Rectal smooth muscle tissue (tissue), 1 donor: Measurements from ENCODE around the gene CSF1.
"Not testable (repeated sequence)": the region's sequence is repeated elsewhere in the genome, so short reads cannot be mapped to it uniquely, and the experiment has no call there.

ENCODE experiments used
- H3K27ac ChIP-seq: one replicate; pipeline ENCODE4 v1.7.0; 2013; ENCODE audit warnings: low read depth, low read length, inconsistent platforms
- H3K27me3 ChIP-seq: one replicate; pipeline ENCODE4 v1.7.0; 2013; ENCODE audit warnings: low read length; ENCODE audit not compliant: control insufficient read depth, insufficient read depth
- H3K36me3 ChIP-seq: one replicate; pipeline ENCODE4 v1.7.0; 2013; ENCODE audit warnings: low read length; ENCODE audit not compliant: control insufficient read depth, insufficient read depth
- H3K4me1 ChIP-seq: one replicate; pipeline ENCODE4 v1.7.0; 2013; ENCODE audit warnings: low read length; ENCODE audit not compliant: control insufficient read depth, insufficient read depth
- H3K4me3 ChIP-seq: one replicate; pipeline ENCODE4 v1.7.0; 2013; ENCODE audit warnings: low read length
- H3K9ac ChIP-seq: one replicate; pipeline ENCODE4 v1.7.0; 2013; ENCODE audit warnings: low read length

CSF1 gene

GRCh38 chr1:109910123-109910962, at the start of gene CSF1:
CSF1 (plus strand) TSS chr1:109910849; CDS start chr1:109911024, 175 bp downstream.
- H3K4me1 ChIP-seq: peaks cover 7% of the 10 kb centered on the region
- H3K9ac ChIP-seq: peak within 1 kb of the TSS; percentile 81
- H3K27me3 ChIP-seq: no peaks in the 10 kb centered on the region
- H3K4me3 ChIP-seq: peak within 1 kb of the TSS; percentile 94
- H3K36me3 ChIP-seq: no peaks in the 10 kb centered on the region
- H3K27ac ChIP-seq: peak within 1 kb of the TSS; percentile 87

GRCh38 chr1:109861616-109862015, 49.0 kb upstream of the CSF1 start:
- H3K4me1 ChIP-seq: peaks cover 18% of the 10 kb centered on the region
- not testable (repeated sequence) for H3K36me3 ChIP-seq, H3K4me3 ChIP-seq, H3K27ac ChIP-seq, H3K9ac ChIP-seq, H3K27me3 ChIP-seq

GRCh38 chr1:109863667-109864046, 47.0 kb upstream of the CSF1 start:
- Histone ChIP-seq H3K9ac (no peak overlapping the region), H3K4me3 (no peak overlapping the region), H3K27me3 (no peaks in the 10 kb centered on the region), H3K27ac (peak overlapping the region; percentile 64), H3K36me3 (no peaks in the 10 kb centered on the region), H3K4me1 (peaks cover 18% of the 10 kb centered on the region)

GRCh38 chr1:109864047-109864822, 46.4 kb upstream of the CSF1 start:
- peaks cover 18% of the 10 kb centered on the region for H3K4me1 ChIP-seq
- no peak overlapping the region for H3K4me3 ChIP-seq
- no peaks in the 10 kb centered on the region for H3K36me3 ChIP-seq
- H3K27me3 ChIP-seq: no peaks in the 10 kb centered on the region
- H3K27ac ChIP-seq: peak overlapping the region; percentile 64
- H3K9ac ChIP-seq: no peak overlapping the region

- Histone ChIP-seq H3K9ac (no peak overlapping the region), H3K27me3 (no peaks in the 10 kb centered on the region), H3K27ac (peak overlapping the region; percentile 64), H3K36me3 (no peaks in the 10 kb centered on the region), H3K4me1 (peaks cover 18% of the 10 kb centered on the region), H3K4me3 (no peak overlapping the region)
Observed at GRCh38 chr1:109864930-109865612, 45.6 kb upstream of the CSF1 start.

- H3K4me1 ChIP-seq: peaks cover 18% of the 10 kb centered on the region
- no peak overlapping the region for H3K4me3 ChIP-seq
- no peak overlapping the region for H3K9ac ChIP-seq
- H3K27ac ChIP-seq: no peak overlapping the region
- H3K27me3 ChIP-seq: no peaks in the 10 kb centered on the region
- no peaks in the 10 kb centered on the region for H3K36me3 ChIP-seq
Observed at GRCh38 chr1:109866071-109866470, 44.6 kb upstream of the CSF1 start.

GRCh38 chr1:109873278-109874175, 37.1 kb upstream of the CSF1 start:
- Histone ChIP-seq H3K9ac (no peak overlapping the region), H3K27me3 (no peaks in the 10 kb centered on the region), H3K4me3 (no peak overlapping the region), H3K4me1 (peaks cover 23% of the 10 kb centered on the region), H3K27ac (no peak overlapping the region), H3K36me3 (no peaks in the 10 kb centered on the region)

GRCh38 chr1:109874445-109874844, 36.2 kb upstream of the CSF1 start:
- H3K27me3 ChIP-seq: no peaks in the 10 kb centered on the region
- H3K36me3 ChIP-seq: no peaks in the 10 kb centered on the region
- H3K27ac ChIP-seq: no peak overlapping the region
- peaks cover 23% of the 10 kb centered on the region for H3K4me1 ChIP-seq
- H3K9ac ChIP-seq: no peak overlapping the region
- no peak overlapping the region for H3K4me3 ChIP-seq

GRCh38 chr1:109875874-109876273, 34.8 kb upstream of the CSF1 start:
- Histone ChIP-seq H3K9ac (no peak overlapping the region), H3K36me3 (no peaks in the 10 kb centered on the region), H3K4me1 (peaks cover 23% of the 10 kb centered on the region), H3K27me3 (no peaks in the 10 kb centered on the region), H3K4me3 (no peak overlapping the region), H3K27ac (no peak overlapping the region)

GRCh38 chr1:109876617-109877316, 33.9 kb upstream of the CSF1 start:
- H3K9ac ChIP-seq: no peak overlapping the region
- H3K36me3 ChIP-seq: no peaks in the 10 kb centered on the region
- H3K27ac ChIP-seq: peak overlapping the region; percentile 70
- no peaks in the 10 kb centered on the region for H3K27me3 ChIP-seq
- peak overlapping the region; percentile 26 for H3K4me3 ChIP-seq
- peaks cover 19% of the 10 kb centered on the region for H3K4me1 ChIP-seq

- Histone ChIP-seq H3K9ac (no peak overlapping the region), H3K27me3 (no peaks in the 10 kb centered on the region), H3K4me1 (peaks cover 18% of the 10 kb centered on the region), H3K27ac (peak overlapping the region; percentile 70), H3K36me3 (no peaks in the 10 kb centered on the region), H3K4me3 (peak overlapping the region; percentile 26)
Observed at GRCh38 chr1:109877317-109877771, 33.3 kb upstream of the CSF1 start.
